CD14-positive monocyte (primary cell): ENCODE data around the gene SH3RF1. TPM values are rescaled to one million over a fixed set of nuclear protein-coding genes. Genes with fewer than 3 reads are reported as not detected.

ENCODE experiments used
- DNase-seq, 3 donors: peaks; one replicate each; pipeline ENCODE4 v3.0.0-alpha.2; 2011 to 2022
- H2AFZ ChIP-seq: 2 replicates; pipeline ENCODE4 v1.6.0; 2012; ENCODE audit warnings: mild to moderate bottlenecking, low read depth, low read length, inconsistent platforms; ENCODE audit not compliant: insufficient read depth, poor library complexity, severe bottlenecking
- H3K27ac ChIP-seq, 2 donors: 1 replicate in 1 of 2; 2 replicates in 1 of 2; pipeline ENCODE4 v1.5.1; 2012 to 2013; ENCODE audit warnings: low read length in 2 of 2, control low read depth in 1 of 2, inconsistent platforms in 1 of 2, low read depth in 1 of 2, mild to moderate bottlenecking in 1 of 2
- H3K27me3 ChIP-seq, 2 donors: one replicate each; pipeline versions ENCODE4 v1.6.0 to v1.6.1; 2011 to 2013; ENCODE audit warnings: low read length in 2 of 2; ENCODE audit not compliant: control insufficient read depth in 2 of 2, insufficient read depth in 2 of 2
- H3K36me3 ChIP-seq, 2 donors: replicated peaks in 1 of 2; 1 replicate in 1 of 2; 2 replicates in 1 of 2; pipeline versions ENCODE4 v1.5.1 to v1.6.1; 2012 to 2013; ENCODE audit warnings: low read length in 2 of 2, control low read depth in 1 of 2, inconsistent platforms in 1 of 2, mild to moderate bottlenecking in 1 of 2; ENCODE audit not compliant: insufficient read depth in 2 of 2, control insufficient read depth in 1 of 2
- H3K4me1 ChIP-seq, 2 donors: 1 replicate in 1 of 2; 2 replicates in 1 of 2; pipeline versions ENCODE4 v1.5.1 to v1.6.1; 2012 to 2013; ENCODE audit warnings: low read length in 2 of 2, control low read depth in 1 of 2, inconsistent platforms in 1 of 2, mild to moderate bottlenecking in 1 of 2, moderate library complexity in 1 of 2; ENCODE audit not compliant: insufficient read depth in 2 of 2, control insufficient read depth in 1 of 2
- H3K4me2 ChIP-seq: replicated peaks from 2 replicates; pipeline ENCODE3; 2012; ENCODE audit warnings: low read length, moderate library complexity, mild to moderate bottlenecking; ENCODE audit not compliant: poor library complexity, severe bottlenecking; ENCODE audit errors: extremely low read depth
- H3K4me3 ChIP-seq, 3 experiments: fragments of 200-600 bp in 1 of 3; sonication (generic) in 1 of 3; replicated peaks in 1 of 3; 1 replicate in 2 of 3; 2 replicates in 1 of 3; pipeline ENCODE4 v1.5.1; 2011 to 2013; ENCODE audit warnings: low read length in 3 of 3, mild to moderate bottlenecking in 3 of 3, control low read depth in 2 of 3, low read depth in 2 of 3, inconsistent platforms in 1 of 3, moderate library complexity in 1 of 3
- H3K79me2 ChIP-seq: 2 replicates; pipeline ENCODE4 v1.6.0; 2012; ENCODE audit warnings: mild to moderate bottlenecking, control low read depth, inconsistent platforms, low read length, moderate library complexity; ENCODE audit not compliant: insufficient read depth
- H3K9ac ChIP-seq: 2 replicates; pipeline ENCODE4 v1.6.0; 2017; ENCODE audit warnings: low read length, mild to moderate bottlenecking; ENCODE audit not compliant: insufficient read depth, poor library complexity, severe bottlenecking
- H3K9me3 ChIP-seq, 2 donors: replicated peaks in 1 of 2; 1 replicate in 1 of 2; 2 replicates in 1 of 2; pipeline versions ENCODE4 v1.5.1 to v1.6.1; 2012 to 2013; ENCODE audit warnings: low read length in 2 of 2, control low read depth in 1 of 2; ENCODE audit not compliant: control insufficient read depth in 1 of 2, insufficient read depth in 1 of 2
- H4K20me1 ChIP-seq: 2 replicates; pipeline ENCODE4 v1.6.0; 2012; ENCODE audit warnings: mild to moderate bottlenecking, low read length, control low read depth, moderate library complexity; ENCODE audit not compliant: insufficient read depth
- H3K27ac Mint-ChIP-seq, 7 donors: one replicate each; pipeline ENCODE4 v1.8.0; 2020; ENCODE audit warnings: mild to moderate bottlenecking in 7 of 7, mixed read lengths in 7 of 7, moderate library complexity in 6 of 7, inconsistent platforms in 2 of 7
- H3K27me3 Mint-ChIP-seq, 3 donors: one replicate each; pipeline ENCODE4 v1.8.0; 2021 to 2022; ENCODE audit warnings: low read depth in 3 of 3, mild to moderate bottlenecking in 3 of 3, mixed read lengths in 3 of 3, moderate library complexity in 3 of 3, inconsistent platforms in 1 of 3
- H3K36me3 Mint-ChIP-seq, 2 donors: one replicate each; pipeline ENCODE4 v1.8.0; 2020; ENCODE audit warnings: mixed read lengths in 2 of 2, inconsistent platforms in 1 of 2, mild to moderate bottlenecking in 1 of 2
- H3K4me1 Mint-ChIP-seq: one replicate; pipeline ENCODE4 v1.8.0; 2020; ENCODE audit warnings: mild to moderate bottlenecking, mixed read lengths
- H3K4me3 Mint-ChIP-seq, 2 donors: one replicate each; pipeline ENCODE4 v1.8.0; 2020; ENCODE audit warnings: mild to moderate bottlenecking in 2 of 2, mixed read lengths in 2 of 2, moderate library complexity in 1 of 2
- H3K9me3 Mint-ChIP-seq, 7 donors: one replicate each; pipeline ENCODE4 v1.8.0; 2020 to 2022; ENCODE audit warnings: mixed read lengths in 7 of 7, mild to moderate bottlenecking in 6 of 7, moderate library complexity in 6 of 7, inconsistent platforms in 2 of 7
- CTCF ChIP-seq: fragments of 200-600 bp; IDR thresholded peaks from one replicate; pipeline ENCODE4 v1.8.0; 2022; ENCODE audit warnings: antibody characterized with exemption, mild to moderate bottlenecking
- WGBS: methylation state at CpG from one replicate; pipeline ENCODE4 v1.1.5; 2013; ENCODE audit warnings: missing lambda C conversion rate; ENCODE audit not compliant: insufficient coverage; 5-methylcytosine and 5-hydroxymethylcytosine counted together
- intact Hi-C, 2 donors: fragments of 100-400 bp; cut with micrococcal nuclease; formaldehyde crosslinking; loops; one replicate each; pipeline versions ENCODE4 v1.15.0 to v1.15.1; 2023
- polyA plus RNA-seq, 3 donors: library from polyadenylated mRNA; depleted of rRNA in 1 of 3; unstranded in 2 of 3; stranded (reverse) in 1 of 3; fragments of 300-500 nt in 2 of 3; fragments of >200 nt in 1 of 3; fragmentation: Illumina TruSeq in 2 of 3; gene quantifications; 1 replicate in 2 of 3; 2 replicates in 1 of 3; pipeline ENCODE4 v1.2.3, GENCODE V29; 2012 to 2021

SH3RF1 gene
- polyA plus RNA-seq, 3 donors = 3.1 to 4.7 (median 4.4) TPM

- H3K4me1 Mint-ChIP-seq = peaks cover 20% of the 10 kb centered on the region
- Histone ChIP-seq H3K27ac (no peak overlapping the region), H3K36me3 (no peaks in the 10 kb centered on the region), H4K20me1 (no peaks in the 10 kb centered on the region), H3K79me2 (peaks cover 4% of the 10 kb centered on the region), H3K9ac (no peak overlapping the region), H2AFZ (no peak overlapping the region), H3K4me1 (peaks cover 6 to 7% of the 10 kb centered on the region in 2 donors), H3K27me3 (no peaks in the 10 kb centered on the region), H3K4me3 (no peak overlapping the region), H3K4me2 (no peak overlapping the region), H3K9me3 (peaks cover 0 to 4% of the 10 kb centered on the region in 2 donors)
- no peak for DNase-seq
- H3K27ac Mint-ChIP-seq = no peak overlapping the region
- peaks cover 10 to 12% of the 10 kb centered on the region in 2 donors for H3K36me3 Mint-ChIP-seq
- no peaks in the 10 kb centered on the region for H3K27me3 Mint-ChIP-seq
- intact Hi-C loops = no loop called here
- H3K9me3 Mint-ChIP-seq = peaks cover 4 to 8% (median 5%) of the 10 kb centered on the region in 7 donors
- WGBS = no CpG with 5 or more reads among the region's 4 CpGs
- TF ChIP-seq CTCF = no peak
- no peak overlapping the region for H3K4me3 Mint-ChIP-seq
Measured at GRCh38 chr4:169215656-169216055, 55.1 kb downstream of the SH3RF1 start.

GRCh38 chr4:169212981-169213380 lies 57.8 kb downstream of the SH3RF1 start:
- no peak overlapping the region for H2AFZ ChIP-seq
- peaks cover 0 to 4% of the 10 kb centered on the region in 2 donors for H3K9me3 ChIP-seq
- no peak for TF ChIP-seq CTCF
- H3K36me3 ChIP-seq = no peaks in the 10 kb centered on the region
- Mint-ChIP-seq H3K4me1 (peaks cover 22% of the 10 kb centered on the region), H3K4me3 (no peak overlapping the region), H3K9me3 (peaks cover 4 to 8% (median 6%) of the 10 kb centered on the region in 7 donors), H3K36me3 (peaks cover 13 to 15% of the 10 kb centered on the region in 2 donors), H3K27me3 (peaks cover 0 to 1% (median 0%) of the 10 kb centered on the region in 3 donors), H3K27ac (no peak overlapping the region)
- H3K4me2 ChIP-seq = no peak overlapping the region
- H3K79me2 ChIP-seq = peaks cover 10% of the 10 kb centered on the region
- WGBS = no CpG with 5 or more reads among the region's 2 CpGs
- peaks cover 13 to 15% of the 10 kb centered on the region in 2 donors for H3K4me1 ChIP-seq
- intact Hi-C loops = no loop called here
- H4K20me1 ChIP-seq = no peaks in the 10 kb centered on the region
- no peak overlapping the region for H3K27ac ChIP-seq
- H3K4me3 ChIP-seq = no peak overlapping the region
- H3K9ac ChIP-seq = no peak overlapping the region
- no peaks in the 10 kb centered on the region for H3K27me3 ChIP-seq
- no peak for DNase-seq
